Globus pallidus (tissue), 1 donor: Measurements from ENCODE around the gene NOVA2.

Experiments used
- DNase-seq: peaks from one replicate; pipeline ENCODE4 v3.0.0-alpha.2; 2015; ENCODE audit warnings: low spot score

The NOVA2 gene, protein sequence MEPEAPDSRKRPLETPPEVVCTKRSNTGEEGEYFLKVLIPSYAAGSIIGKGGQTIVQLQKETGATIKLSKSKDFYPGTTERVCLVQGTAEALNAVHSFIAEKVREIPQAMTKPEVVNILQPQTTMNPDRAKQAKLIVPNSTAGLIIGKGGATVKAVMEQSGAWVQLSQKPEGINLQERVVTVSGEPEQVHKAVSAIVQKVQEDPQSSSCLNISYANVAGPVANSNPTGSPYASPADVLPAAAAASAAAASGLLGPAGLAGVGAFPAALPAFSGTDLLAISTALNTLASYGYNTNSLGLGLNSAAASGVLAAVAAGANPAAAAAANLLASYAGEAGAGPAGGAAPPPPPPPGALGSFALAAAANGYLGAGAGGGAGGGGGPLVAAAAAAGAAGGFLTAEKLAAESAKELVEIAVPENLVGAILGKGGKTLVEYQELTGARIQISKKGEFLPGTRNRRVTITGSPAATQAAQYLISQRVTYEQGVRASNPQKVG

DNA sequence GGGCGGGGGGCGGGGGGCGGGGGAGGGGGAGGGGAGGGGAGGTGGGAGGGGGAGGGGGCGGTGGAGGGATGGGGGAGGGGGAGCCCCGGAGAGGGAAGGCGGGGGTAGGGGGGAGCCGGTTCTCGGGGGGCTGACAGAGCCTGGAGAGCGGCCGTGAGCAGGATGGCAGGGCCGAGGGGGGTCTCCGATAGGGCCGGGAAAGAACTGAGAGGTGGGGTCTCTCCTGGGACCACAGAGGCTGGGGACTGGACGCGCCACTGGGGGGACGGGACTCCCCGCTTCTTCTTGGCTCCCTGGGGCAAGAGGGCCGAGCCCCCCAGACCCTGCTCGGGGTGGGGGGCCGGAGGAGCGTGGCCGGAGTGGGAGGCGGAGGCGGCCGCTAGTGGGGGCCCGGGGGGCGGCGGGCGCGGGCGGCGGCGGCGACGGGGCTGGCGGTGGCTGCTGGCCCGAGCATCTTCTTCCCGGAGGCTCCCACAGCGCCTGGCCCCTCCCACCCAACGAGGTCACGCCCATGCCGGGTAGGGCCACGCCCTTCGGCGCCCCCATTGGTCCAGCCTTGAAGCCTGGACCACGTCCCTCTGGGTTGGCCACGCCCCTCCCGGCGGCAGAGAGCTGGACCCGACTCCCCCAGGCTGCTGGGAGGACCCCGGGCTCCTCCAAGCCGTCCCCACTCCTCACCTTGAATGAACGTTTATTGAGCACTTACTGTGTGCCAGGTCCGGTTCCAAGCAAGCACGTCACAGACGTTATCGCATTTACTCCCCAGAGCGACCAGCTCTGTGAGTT lies at the start of gene NOVA2:
Gene NOVA2 (minus strand): TSS at position 313 of the 786 bp plus-strand sequence. CDS start 514 bp downstream, outside the sequence.
- DNase-seq, result peak; percentile 84

DNA sequence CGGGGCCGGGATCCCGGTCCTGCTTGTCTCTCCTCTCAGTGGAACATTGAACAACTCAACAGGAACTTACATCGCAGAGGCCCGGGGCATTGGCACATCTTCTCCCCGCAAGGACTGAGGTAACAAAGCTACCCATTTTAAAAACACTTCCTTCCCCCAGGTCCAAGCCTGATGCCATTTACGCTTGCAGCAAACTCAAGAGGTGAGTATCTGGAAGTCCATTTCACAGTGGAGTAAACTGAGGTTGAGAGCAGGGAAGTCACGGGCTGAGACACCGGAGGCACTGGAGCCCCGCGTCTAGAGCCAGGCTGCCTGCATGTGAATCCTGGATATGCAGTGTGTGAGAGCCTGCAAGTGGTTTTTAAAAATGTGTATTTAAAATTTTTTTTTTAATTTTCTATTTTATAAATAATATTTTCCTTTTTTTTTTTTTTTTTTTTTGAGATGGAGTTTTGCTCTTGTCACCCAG lies 49.7 kb upstream of the NOVA2 start:
- no peak for DNase-seq

DNA sequence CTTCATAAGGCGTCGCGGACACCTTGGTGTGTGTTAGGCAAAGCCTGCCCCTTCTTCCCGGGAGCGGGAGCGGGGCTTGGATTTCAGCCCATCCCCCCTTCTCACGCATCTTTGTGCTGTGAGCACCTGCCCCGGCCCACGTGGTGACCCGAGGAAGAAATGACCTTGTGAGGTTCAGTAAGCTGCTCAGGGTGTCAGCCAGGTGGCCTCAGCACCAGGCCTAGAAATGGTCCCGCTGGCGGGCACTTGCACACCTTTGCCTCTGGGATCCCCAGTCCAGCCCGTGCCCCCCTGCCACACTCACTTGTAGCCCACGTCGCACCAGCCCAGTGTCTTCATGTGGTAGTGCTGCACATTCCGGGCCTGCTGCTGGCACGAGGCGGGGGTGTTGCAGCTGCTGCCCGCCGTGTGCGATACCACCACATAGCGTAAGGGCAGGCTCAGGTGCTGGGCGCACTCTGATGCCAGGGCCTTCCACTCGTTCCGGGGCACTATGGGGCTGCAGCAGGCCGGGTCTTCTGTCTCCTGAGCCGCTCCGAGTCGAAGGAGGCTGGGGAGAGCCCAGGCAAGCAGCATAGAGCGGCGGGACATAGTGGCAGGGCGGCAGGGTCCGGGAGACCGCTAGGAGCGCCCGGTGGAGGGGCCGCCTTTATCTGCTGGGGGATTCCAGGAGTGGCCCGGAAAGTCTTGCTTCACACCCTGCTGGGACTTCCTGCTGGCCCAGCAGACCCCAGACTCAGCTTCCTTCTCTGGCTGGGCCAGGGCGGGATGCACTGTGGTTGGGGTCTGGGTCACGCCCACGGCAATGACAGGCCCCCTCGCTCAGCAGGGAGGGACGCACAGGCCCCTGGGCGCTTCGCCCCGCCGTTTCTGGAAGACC lies 49.0 kb upstream of the NOVA2 start, which contains the start of gene PGLYRP1:
Gene PGLYRP1 (minus strand): TSS at position 623 of the 880 bp plus-strand sequence. CDS start 32 bp downstream, at position 591.
- DNase-seq, result no peak

DNA sequence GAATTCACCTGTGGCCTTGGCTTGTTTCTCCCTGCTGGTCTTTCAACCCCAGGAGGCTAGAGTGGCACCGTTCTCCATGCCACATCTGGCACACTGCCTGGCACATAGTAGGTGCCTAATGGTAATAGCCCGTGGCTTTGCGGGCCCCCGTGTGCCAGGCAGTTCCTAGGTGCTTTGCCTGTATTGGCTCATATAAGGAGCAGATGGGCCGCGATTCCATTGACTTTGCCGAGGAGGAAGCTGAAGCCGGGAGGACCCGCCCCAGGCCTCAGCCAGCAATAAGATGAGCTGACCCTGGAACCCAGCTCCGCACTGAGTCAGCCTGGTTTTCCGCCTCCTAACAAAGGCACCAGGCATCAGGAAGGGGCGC lies 48.4 kb upstream of the NOVA2 start:
- DNase-seq, result no peak

DNA sequence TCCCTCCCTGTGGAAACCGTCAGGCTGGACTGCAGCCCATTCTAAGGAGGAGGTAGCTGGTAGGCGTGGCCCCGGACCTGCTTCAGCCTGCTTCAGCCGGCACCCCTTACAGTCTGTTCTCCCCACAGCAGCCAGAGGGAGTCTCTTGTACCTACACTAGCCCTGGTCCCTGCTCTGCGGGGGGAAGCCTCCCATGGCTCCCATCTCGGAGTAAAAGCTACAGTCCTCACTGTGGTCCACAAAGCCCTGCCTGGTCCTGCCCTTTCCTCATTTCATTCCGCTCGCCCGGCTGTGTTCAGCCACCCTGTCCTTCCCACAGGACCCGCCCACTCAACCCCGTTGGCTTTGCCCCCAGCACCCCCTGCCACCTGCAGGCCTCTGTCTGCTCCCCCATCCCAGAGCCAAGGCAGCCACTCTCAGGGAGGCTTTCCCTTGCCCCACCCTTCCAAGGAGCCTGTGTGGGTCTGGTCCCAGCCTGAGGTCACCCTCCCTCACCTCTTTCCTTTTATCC lies 47.9 kb upstream of the NOVA2 start:
- DNase-seq, result no peak

DNA sequence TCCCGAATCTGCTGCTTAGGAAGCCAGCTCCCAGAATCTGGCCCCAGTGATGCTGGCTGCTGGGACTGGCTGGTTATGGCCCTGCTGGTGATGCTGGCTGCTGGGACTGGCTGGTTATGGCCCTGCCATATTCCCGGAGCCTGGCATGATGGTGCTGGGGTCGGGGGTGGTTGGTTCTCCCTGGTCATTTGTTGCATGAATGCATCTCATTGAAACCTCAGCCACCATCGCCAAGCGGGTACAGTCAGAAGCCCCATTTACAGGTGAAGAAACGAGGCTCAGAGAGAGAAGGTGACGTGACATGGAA lies 47.1 kb upstream of the NOVA2 start:
- DNase-seq, result no peak

DNA sequence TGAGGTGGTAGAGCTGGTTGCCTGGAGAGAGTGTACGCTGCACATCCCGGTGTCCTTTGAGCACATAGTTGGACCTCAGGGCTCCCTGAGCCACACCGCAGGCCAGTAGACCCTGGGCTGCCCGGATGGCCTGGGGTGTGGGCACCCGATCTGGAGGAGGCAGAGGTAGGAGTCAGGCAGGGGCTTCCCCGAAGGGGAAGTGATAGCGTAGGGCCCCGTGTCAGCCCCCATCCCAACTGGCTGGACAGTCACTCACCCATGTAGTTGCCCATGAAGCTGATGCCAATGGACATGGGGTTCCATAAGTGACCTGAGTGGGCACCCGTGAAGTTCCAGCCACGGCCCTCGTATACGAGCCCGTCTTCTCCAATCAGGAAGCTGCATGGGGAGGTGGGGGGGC lies 45.6 kb upstream of the NOVA2 start:
- no peak for DNase-seq

DNA sequence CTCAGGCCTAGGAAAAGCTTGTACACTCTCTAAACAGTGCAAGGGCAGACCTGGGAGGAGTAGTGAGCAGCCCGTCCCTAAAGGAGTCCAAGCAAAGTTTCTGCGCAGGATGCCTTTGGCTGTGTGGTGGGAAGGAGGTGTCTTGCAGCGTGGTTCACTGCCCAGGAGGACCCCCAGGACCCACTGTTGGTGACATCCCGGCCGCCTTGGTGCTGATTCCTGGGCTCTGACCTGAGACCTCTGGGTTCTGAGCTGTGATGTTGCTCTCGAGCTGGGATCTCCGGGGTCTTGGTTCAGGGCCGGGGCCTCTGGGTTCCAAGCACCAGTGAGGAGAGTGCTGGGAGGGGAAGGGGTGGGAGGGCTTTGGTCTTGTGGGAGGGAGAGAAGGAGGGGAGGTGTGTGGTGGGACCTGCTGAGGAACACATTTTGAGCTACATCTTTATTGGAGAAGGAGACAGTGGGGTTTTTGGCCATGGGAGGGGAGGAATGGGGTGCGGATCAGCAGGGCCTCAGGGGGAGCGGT lies 45.1 kb upstream of the NOVA2 start:
- DNase-seq, result no peak

DNA sequence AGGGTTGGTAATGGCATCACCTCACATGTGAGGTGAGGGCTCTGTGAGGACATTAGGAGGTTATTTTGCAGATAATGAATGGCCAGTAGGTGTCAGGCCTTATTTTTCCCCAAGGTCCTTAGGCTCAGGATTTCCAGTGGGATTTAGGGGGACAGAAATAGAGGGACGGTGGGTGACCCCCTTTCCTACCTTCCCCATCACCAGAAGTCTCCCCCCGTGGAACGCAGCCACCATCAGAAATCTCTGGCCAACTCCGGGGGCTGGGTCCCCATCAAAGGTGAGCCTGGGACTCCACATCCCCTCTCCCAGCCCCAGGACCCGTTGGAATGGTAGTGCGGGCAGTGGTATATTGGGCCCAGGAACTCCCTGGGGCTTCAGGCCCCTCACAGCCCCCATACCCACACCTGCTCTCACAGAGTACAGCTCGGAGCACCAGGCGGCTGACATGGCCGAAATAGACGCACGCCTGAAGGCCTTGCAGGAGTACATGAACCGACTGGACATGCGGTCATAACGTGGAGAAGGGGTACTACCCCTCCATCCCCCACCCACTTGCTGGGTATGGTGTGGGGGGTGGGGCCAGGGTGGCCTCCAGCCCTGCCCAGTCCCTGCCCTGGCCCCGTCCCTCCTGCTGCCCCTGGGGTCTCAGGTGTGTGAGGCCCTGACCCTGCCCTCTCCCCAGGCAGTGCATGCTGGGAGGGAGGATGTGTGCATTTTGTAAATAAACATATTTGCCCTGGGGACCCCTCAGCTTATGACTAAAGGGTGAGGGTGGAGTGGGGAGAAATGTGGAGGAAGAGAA lies 44.4 kb upstream of the NOVA2 start:
- DNase-seq, result no peak

DNA sequence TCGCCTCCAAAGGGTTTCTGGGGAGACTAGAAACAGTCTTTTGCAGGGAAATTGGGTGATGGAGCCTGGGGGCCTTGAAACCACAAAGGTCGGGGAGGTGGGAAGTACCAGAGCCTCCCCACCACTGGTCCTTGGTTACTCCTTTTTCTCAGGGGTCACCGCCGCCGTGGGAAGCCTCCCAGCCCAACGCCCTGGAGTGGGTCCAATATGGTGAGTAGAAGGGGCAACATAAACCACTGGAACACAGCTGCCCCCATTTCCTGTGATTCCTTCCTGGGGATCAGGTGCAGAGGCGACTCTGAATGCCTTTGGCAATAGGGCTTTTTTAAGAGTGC lies 43.4 kb upstream of the NOVA2 start:
- no peak for DNase-seq

DNA sequence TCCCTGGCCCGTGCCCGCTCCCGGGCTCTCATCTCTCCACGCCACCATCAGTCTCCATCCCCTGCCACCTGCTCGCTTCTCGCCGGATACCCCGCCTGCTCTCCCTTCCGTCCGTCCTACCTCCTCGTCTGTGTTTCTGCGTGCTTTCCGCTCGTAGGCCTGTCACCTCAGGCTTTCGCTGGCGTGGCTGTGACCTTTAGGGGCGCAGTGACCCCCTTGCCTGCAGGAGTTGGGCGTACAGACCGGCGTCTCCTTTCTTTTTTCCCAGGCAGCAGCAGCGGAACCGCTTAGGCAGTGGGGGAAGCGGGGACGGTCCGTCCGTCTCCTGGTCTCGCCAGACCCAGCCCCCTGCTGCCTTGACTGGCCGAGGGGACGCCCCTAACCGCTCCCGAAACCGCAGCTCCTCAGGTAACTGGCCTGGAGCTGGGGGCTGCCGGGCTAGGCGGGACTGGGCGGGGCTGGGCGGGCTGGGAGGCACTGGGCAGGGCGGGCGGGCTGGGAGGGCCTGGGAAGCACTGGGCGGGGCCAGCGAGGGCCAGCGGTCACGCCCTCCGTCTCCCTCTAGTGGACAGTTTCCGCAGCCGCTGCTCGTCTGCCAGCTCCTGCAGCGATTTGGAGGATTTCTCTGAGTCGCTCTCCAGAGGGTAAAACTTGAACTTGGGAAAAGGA lies 42.9 kb upstream of the NOVA2 start:
- DNase-seq, result peak; percentile 78

DNA sequence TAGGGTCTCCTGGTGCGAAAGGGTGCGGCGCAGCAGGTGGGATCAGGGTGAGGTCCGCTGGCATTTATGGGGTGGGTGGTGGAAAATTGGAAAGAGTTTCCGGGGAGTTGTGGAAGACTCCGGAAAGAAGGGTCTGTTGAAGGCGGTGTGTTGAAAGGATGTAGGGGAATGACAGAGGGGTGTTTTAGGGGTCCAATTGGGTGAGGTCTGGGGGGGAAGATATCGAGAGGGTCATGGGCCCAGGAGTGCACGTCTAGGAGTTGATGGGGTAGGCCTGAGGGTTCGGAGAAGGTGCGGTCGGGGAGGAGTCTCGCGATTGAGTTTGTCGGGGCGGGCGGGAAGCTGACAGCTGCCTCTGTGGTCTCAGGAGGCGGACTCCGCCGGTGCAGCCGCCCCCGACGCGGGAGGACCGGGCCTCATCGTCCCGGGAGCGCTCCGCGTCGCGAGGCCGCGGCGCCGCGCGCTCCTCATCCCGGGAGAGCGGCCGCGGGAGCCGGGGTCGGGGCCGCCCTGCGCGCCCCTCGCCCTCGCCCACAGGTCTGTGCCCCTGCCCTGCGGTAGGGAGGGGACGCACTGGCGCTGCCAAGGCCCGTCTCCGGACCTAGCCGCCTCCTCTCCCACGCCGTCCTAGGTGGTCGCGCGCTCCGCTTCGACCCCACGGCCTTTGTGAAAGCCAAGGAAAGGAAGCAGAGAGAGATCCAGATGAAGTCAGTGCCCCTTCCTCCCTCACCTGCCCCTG lies 42.2 kb upstream of the NOVA2 start:
- DNase-seq, result no peak

DNA sequence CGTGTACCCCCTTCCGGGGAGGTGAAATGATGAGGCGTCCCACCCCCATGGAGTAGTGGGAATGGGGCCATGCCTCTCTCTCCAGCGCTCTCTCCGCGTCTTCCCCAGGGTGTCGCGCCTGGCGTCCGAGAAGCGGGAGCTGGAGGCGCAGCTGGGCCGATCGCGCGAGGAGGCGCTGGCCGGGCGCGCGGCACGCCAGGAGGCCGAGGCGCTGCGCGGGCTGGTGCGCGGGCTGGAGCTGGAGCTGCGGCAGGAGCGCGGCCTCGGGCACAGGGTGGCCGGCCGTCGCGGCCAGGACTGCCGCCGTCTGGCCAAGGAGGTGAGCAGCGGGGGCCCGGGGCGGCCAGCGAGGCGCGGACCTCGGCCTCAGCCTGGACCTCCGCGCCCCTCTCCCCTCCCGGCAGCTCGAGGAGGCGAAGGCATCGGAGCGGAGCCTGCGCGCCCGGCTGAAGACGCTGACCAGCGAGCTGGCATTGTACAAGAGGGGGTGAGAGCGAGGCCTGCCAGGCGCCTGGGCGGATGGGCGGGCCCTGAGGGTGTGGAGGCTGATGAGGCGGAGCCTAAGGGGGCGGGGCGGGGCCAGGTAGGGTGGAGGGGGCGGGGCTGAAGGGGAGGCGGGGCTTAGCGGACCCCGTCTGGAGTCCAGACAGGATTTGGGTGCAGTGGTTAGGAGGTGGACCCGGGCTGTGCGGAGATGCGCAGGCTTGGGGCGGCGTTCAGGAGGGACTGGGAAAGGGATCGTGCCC lies 41.4 kb upstream of the NOVA2 start:
- DNase-seq, result no peak

DNA sequence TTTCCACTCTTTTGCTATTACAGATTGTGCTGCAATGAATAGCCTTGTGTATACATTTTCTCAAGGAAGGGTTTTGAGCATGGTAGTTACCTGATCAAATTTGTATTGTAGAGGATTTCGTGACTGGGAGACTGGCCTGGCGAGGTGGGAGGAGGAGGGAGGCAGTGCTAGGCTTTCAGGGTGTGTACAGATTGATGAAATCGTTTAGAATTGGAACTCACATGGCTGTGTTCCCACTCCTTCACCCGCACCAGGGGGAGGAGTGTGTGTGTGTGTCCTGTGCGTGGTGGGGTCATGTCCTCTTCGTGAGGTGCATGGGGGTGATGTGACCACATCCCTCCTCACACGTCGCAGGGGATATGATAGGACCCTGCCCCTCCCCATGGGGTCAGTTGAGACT lies 40.9 kb upstream of the NOVA2 start:
- DNase-seq, result no peak

DNA sequence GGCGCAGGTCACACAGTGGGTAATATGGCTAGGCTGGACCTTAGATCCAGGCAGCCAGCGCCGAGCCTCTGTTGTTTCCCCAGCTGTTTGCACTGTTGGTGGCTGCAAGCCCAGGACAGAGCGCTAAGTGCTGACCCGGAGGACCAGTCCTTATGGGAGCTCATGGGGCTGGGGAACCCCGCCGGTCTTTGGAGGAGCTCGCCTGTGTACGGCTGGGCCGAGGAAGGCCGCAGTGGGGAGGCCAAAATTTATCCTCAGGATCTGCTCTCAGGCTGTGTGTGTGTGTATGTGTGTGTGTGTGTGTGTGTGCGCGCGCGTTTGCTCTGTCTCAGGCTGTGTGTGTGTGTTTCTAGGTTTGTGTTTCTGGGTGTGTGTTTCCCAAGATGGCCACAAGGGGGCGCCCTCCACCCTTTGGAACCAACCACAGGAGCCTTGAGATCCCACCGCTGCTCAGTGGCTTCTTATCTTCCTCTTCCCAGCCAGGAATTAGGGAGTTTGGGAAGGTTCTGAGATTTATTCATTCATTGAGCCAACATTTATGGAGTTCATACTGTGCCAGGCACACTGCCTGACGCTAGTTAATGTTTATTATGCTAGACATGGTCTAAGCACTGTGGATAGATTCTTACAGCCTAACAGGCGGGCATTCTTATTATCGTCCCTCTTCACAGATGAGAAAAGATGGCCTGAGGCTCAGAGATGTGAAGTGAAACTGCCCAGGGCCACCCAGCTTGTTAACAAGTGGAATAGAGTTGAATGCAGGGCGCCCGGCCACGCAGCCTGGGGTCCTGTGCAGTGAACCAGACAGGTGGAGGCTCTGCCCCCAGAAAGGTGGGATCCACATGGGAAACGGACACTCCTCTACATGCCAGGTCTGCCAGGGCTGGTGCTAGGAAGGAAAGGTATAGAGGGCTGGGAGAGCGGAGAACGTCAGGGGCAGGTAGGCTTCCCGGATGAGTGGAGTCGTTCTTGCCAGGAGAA lies 36.2 kb upstream of the NOVA2 start:
- peak; percentile 82 for DNase-seq

DNA sequence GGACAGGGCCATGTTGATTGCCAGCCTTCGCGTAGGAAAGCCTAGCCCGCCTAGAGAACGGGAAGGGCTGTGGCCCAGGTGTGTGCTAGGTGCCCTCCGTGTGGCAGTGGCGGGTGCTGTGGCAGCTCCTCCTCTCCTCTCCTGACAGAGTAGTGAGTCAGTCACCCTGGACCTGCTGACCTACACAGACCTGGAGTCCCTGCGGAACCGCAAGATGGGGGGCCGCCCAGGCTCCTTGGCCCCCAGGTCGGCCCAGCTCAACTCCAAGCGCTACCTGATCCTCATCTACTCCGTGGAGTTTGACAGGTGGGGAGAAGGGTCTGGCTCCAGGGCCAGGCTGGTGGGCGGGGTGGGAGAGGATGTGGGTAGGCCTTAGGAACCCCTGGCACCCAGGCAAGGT lies 32.7 kb upstream of the NOVA2 start:
- DNase-seq, result no peak

DNA sequence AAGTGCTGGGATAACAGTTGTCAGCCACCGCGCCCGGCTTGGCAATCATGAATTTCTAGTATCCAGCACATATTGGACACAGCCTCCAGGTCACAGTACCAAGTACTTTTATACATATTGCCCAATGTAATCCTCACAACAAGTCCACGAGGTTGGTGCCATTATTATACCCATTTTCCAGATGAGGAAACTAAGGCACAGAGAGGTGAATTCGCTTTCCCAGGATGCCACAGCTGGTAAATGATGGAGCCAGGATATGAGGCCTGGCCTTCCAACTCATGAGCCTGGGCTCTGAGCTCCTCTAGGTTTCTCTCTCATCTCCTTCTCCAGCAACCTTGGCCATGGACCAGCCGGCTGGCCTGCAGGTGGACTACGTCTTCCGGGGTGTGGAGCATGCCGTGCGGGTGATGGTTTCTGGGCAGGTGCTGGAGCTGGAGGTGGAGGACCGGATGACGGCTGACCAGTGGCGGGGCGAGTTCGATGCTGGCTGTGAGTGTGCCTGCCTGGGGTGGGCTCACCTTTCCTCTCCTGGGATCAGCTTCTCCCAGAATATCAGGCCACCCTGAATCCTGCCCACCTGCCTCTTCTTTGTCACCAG lies 29.1 kb upstream of the NOVA2 start:
- DNase-seq, result no peak
